Esophagus muscularis mucosa (tissue), 3 donors: ENCODE measurements around the gene TGFBR1.

Experiments used
- POLR2A ChIP-seq: fragments of 450-650 bp; IDR thresholded peaks from one replicate; pipeline ENCODE4 v1.6.1; 2017; ENCODE audit warnings: antibody characterized with exemption, moderate library complexity, mild to moderate bottlenecking, low read depth
- POLR2AphosphoS5 ChIP-seq, 2 donors: sonication (generic); formaldehyde crosslinking; IDR thresholded peaks; one replicate each; pipeline ENCODE4 v1.6.1; 2017; ENCODE audit warnings: antibody characterized with exemption in 2 of 2
- TF ChIP-seq, protein P1 (sequence below), 3 experiments: fragments of 200-600 bp in 2 of 3; fragments of 450-650 bp in 1 of 3; sonication (generic) in 2 of 3; IDR thresholded peaks; one replicate each; pipeline ENCODE4 v1.5.1; 2017 to 2019; ENCODE audit warnings: antibody characterized with exemption in 3 of 3, mild to moderate bottlenecking in 2 of 3, moderate library complexity in 1 of 3

DNA sequence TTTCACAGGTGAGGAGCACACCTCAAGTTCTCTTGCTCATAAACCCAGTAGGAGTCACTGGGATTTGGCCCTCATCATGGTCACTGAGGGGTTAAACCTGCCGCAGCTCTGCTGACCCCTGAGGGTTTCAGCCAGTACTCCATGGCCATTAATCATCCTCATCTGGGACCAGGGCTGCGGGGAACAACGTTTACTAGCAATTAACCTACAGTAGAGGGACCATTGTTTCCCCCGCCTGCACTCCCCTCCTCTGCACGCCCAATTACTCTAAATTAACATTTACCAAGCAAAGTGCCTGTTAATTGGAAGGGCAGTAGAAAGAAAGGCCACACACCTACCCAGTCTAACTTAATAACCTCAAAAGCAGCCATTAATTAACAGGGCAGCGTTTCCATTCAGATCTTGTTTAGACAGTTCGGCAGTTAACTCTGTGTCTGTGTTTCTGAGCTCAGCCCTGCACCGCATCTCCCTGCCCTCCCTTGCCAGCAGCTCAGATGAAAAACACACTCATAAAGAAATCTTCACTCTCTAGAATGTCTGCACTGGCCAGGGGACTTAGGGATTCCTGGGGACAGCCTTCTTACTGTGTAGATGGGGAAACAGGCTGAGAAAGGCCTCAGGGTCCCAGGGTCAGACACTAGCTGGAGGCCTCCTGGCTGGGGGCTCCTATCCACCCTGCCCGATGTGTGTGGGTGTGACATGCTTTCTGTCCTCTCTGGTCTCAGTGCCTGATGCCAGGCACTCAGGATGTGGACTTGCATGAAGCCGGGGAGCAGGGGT, 65.3 kb downstream of the TGFBR1 start:
- TF ChIP-seq POLR2A (no peak), POLR2AphosphoS5 (IDR thresholded peaks at IDR 0.05) (no peak)
- TF ChIP-seq, protein P1, sequence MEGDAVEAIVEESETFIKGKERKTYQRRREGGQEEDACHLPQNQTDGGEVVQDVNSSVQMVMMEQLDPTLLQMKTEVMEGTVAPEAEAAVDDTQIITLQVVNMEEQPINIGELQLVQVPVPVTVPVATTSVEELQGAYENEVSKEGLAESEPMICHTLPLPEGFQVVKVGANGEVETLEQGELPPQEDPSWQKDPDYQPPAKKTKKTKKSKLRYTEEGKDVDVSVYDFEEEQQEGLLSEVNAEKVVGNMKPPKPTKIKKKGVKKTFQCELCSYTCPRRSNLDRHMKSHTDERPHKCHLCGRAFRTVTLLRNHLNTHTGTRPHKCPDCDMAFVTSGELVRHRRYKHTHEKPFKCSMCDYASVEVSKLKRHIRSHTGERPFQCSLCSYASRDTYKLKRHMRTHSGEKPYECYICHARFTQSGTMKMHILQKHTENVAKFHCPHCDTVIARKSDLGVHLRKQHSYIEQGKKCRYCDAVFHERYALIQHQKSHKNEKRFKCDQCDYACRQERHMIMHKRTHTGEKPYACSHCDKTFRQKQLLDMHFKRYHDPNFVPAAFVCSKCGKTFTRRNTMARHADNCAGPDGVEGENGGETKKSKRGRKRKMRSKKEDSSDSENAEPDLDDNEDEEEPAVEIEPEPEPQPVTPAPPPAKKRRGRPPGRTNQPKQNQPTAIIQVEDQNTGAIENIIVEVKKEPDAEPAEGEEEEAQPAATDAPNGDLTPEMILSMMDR (IDR thresholded peaks at IDR 0.05) = no peak
